Middle frontal gyrus (tissue), 1 donor: Measurements from ENCODE around the gene OPA1.
"Not testable (repeated sequence)": the region's sequence is repeated elsewhere in the genome, so short reads cannot be mapped to it uniquely, and the experiment has no call there.

Experiments used
- DNase-seq: peaks from one replicate; pipeline ENCODE4 v3.0.0-alpha.2; 2015; ENCODE audit warnings: low spot score; ENCODE audit errors: extremely low spot score

OPA1 gene

DNA sequence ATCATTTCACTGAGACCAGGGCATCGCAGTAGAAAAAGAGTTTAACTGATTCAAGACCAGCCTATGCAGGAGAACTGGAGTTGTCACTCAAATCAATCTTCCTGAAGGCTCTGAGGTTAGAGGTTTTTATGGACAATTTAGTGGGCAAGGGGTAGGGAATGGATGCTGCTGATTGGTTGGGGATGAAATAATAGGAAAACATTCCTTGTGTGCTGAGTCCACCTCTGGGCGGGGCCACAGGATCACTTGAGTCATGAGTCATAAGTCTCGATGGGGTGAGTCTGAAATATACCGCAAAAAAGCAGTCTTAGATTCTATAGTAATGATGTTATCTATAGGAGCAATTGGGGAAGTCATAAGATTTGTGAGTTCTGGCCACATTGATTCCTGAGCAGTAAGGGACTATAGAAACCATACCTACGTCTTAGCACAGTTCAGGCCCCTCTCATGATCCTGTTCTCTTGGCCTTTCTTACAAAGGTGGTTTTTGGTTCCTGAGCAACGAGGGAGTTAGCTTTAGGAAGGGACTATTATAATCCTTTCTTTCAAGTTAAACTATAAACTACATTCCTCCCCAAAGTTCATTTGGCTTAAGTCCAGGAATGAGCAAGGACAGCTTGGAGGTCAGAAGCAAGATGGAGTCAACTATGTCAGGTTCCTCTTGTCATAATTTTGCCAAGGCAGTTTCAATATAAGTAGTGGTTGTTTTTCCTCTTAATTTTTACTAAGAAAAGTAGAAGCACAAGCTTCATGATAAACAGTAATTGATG lies 2.7 kb upstream of the OPA1 start:
- no peak for DNase-seq

DNA sequence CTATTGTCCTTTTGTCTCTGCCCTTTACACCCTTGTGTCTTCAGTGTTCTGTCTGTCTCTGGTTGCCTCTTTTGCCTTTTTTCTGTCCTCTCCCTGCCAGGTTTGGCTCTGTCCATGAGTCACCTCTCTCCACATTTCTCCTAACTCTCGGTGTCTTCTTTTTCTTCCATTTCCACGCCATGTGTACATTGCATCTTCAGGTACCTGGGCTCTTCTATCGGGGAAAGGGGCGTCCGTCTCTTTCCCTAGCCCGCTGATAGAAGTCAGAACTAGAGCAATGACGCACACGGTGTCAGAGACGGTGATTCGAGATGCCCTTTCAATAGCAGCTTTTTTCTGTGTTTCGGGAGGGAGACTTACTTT lies 641 bp downstream of the OPA1 start:
- no peak for DNase-seq

DNA sequence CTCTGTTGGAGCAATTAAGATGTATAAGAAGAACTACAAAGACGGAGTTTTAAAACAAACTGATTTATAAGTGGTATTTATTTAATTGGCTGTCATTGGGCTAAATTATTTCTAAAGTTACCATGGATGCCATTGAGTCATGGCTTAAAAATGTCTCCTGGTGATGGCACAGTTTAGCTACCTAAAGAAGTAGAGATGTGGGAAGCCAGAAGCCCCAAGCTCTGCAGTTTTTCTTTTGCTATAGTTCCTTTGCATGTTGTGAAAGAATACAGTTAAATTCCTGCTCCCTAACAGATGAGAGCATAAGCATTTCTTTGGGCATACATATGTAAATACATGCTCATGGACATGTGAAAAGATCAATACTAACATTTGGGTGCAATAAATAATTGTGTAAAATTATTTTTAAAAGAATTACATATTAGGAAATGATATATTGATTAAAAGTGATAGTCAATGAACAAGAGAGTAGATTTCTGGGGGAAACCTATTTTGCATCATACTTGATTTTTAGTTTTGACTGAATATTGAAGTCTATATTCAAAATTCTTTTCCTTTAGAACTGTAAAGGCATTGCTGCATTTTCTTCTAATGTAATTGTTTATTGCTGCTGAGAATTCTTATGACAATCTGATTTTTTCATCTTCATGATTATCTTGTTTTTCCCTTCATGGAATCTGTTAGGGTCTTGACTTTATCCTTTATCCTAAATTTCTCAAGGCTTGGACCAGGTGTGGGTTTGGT lies 2.1 kb downstream of the OPA1 start:
- DNase-seq, result no peak

GRCh38 chr3:193595939-193596487 lies 3.0 kb downstream of the OPA1 start:
- DNase-seq, result no peak

GRCh38 chr3:193598202-193598601 lies 5.2 kb downstream of the OPA1 start:
- DNase-seq, result no peak

- no peak for DNase-seq
Observed at GRCh38 chr3:193599393-193599792, 6.4 kb downstream of the OPA1 start.

GRCh38 chr3:193605876-193606275 lies 12.9 kb downstream of the OPA1 start:
- DNase-seq, result no peak

- not testable (repeated sequence) for DNase-seq
Observed at GRCh38 chr3:193606892-193607291, 13.9 kb downstream of the OPA1 start.

DNA sequence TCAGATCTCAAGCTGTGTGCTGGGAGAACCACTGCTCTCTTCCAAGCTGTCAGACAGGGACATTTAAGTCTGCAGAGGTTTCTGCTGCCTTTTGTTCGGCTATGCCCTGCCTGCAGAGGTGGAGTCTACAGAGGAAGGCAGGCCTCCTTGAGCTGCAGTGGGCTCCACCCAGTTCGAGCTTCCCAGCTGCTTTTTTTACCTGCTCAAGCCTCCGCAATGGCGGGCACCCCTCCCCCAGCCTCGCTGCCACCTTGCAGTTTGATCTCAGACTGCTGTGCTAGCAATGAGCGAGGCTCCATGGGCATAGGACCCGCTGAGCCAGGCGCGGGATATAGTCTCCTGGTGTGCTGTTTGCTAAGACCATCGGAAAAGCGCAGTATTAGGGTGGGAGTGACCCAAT lies 17.5 kb downstream of the OPA1 start:
- not testable (repeated sequence) for DNase-seq

DNA sequence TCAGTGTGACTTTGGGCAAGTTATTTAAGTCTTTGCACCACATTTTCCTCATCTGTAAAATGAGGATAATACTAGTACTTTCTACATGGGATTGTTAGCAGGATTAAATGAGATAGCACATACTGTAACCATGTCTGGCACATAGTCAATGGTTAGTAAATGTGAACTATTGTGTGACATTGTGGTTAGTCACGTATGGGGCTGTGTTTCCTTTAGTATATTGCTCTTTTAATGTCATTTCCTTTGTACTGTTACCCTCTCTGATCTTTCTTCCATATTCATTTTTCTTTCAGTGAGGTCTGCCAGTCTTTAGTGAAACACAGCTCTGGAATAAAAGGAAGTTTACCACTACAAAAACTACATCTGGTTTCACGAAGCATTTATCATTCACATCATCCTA lies 21.4 kb downstream of the OPA1 start:
- DNase-seq, result no peak

- DNase-seq, result no peak
Observed at GRCh38 chr3:193617628-193618027, 24.6 kb downstream of the OPA1 start.

GRCh38 chr3:193620057-193620456 lies 27.0 kb downstream of the OPA1 start:
- DNase-seq, result no peak

DNA sequence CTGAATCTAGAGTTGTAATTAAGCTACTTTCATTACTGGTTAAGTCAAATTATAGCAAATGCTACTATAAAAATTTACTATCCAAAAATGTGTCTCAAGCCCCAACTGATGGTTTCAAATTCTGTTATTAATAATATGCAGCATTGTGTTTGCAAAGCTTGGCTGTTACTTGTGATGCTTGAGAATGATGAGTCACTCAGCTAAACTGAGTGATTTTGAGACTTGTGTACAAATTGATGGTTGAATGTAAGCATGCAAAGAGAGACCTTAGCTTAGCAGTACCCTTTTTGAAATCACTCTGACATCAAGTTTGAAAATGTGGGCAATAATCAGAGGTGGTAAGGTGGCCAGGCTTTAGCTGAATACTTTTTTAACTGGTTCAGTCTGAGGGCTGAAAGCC lies 27.6 kb downstream of the OPA1 start:
- no peak for DNase-seq

- DNase-seq, result no peak
Observed at GRCh38 chr3:193621127-193621526, 28.1 kb downstream of the OPA1 start.

- DNase-seq, result no peak
Observed at GRCh38 chr3:193630005-193630404, 37.0 kb downstream of the OPA1 start.

DNA sequence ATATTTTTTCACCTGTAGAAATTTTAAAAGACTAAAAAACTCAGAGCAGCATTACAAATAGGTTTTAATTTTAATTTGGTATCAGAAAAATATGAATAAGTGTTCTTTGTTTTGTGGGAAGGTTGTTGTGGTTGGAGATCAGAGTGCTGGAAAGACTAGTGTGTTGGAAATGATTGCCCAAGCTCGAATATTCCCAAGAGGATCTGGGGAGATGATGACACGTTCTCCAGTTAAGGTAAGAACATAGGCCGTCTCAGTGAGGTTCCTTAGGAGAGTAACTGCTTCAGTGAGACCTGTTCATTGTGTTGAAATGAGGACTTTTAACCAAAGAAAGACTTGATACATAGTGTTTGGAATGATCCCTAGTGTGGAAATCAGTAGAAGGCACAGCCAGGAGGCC lies 44.8 kb downstream of the OPA1 start:
- no peak for DNase-seq

DNA sequence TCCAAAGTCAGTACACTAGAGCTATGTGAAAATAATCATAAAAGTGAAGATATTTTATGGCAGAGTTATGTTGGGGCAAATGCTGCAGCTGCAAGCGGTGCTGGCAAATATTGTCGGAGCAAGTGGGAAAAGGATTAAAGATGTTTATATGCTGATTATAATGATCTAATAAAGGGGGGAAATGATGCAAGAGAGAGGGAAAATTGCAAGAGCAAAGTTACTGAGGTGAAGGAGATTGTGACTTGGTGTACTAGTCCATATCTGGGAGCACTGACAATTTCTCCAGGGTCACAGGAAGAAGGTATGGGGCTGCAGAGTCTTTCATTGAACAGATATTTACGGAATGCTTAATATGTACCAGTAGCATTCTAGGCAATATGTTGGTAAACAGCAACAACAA lies 45.8 kb downstream of the OPA1 start:
- DNase-seq, result no peak

GRCh38 chr3:193640165-193640715 lies 47.2 kb downstream of the OPA1 start:
- no peak for DNase-seq

- DNase-seq, result no peak
Observed at GRCh38 chr3:193640728-193641439, 47.9 kb downstream of the OPA1 start.

DNA sequence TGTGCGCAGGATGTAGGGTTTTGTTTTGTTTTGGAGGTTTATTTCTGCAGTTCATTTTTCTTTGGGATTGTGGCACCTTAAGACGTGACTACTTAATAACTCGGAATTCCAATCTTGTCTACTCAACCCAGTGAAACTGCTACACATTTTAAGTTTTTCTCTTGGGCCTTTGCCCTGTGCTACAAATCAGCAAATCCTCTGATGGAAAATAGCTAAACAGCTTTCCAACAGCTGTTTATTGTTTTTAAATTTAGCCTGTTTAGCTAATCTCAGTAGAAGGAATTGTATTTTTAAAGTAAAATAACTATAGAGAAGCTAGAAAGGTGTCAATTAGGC lies 48.4 kb downstream of the OPA1 start:
- DNase-seq, result no peak

GRCh38 chr3:193645806-193646205 lies 52.8 kb downstream of the OPA1 start:
- DNase-seq, result no peak

DNA sequence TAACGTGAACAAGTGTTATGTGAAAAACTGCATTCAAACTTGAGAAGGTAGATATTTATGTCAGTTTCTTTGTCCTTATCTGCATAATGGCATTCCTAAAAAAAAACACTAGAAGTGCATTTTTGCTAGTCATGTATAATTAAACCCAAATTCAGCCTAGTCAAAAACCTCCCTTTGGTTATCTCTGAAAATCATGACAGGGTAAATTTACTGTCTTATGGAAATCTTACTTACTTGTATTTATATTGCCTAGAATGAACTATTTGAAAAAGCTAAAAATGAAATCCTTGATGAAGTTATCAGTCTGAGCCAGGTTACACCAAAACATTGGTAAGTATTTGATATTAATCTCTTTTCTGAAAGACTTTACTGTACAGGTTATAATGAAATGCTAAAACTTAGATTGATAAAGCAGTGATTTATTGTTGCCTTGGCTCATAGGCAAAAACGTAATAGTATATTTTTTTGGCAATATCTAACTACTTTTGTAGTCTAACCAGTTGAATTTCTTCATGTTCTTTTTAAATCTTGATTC lies 55.6 kb downstream of the OPA1 start:
- no peak for DNase-seq
